ENCODE measurements around the gene NKX1-2. TPM values are rescaled to one million over a fixed set of nuclear protein-coding genes. Genes with fewer than 3 reads are reported as not detected.

NKX1-2 gene
- total RNA-seq, 1 experiment from 2014 or later: 3.4 TPM

DNA sequence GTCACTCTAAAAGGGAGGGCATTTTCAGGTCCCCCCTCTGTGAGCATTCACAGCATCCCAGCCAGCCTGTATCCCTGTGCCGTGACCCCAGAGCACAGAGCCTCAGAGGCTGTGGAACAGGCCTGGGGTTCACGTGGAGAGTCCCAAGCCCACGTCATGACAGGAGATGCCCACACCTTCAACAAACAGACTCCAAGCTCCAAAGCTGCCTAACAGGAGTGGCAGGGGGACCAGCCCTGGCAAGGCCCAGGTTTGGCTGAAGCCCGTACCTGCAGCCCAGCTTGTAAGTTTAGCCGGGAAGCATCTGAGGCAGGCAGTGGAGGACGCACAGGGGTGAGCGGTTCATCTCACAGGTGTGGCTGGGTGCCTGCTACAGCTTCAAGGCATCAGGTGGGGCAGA is 45.3 kb upstream of the NKX1-2 start:
- H3K4me1 ChIP-seq (ENCODE audit: control insufficient read depth in 1 of 2, insufficient read depth in 2 of 2, low read length in 2 of 2): no peaks in the 10 kb centered on the region
- TF ChIP-seq CBX3 (IDR thresholded peaks at IDR 0.05; ENCODE audit: low read depth) (no peak), POLR2AphosphoS5 (IDR thresholded peaks at IDR 0.05; ENCODE audit: low read depth, low read length) (no peak), POLR2A (IDR thresholded peaks at IDR 0.05; ENCODE audit: borderline replicate concordance, extremely low read depth, insufficient read depth, insufficient read length) (no peak)
- H3K4me3 ChIP-seq (replicated peaks in 1 of 2; ENCODE audit: low read depth in 1 of 2, low read length in 2 of 2): no peak overlapping the region
- H4K20me1 ChIP-seq (ENCODE audit: insufficient read depth): no peaks in the 10 kb centered on the region
- ChIA-PET CTCF (no interaction called here), RAD21 (ENCODE audit: low non-redundant PET in 1 of 2, low total read pairs in 2 of 2, uncharacterized antibody in 2 of 2, unreplicated experiment in 2 of 2) (no interaction called here), POLR2A (no interaction called here)
- no peak overlapping the region for H3K9ac ChIP-seq (ENCODE audit: low read length)
- no peak overlapping the region for H2AFZ ChIP-seq (ENCODE audit: low read depth, low read length, poor library complexity, severe bottlenecking)
- H3K36me3 ChIP-seq (ENCODE audit: control insufficient read depth in 1 of 2, insufficient read depth in 2 of 2, low read length in 2 of 2): peaks cover 0 to 3% of the 10 kb centered on the region in 2 experiments; a peak in 1 of 4 replicates
- H3K79me2 ChIP-seq (ENCODE audit: insufficient read depth, low read length): no peaks in the 10 kb centered on the region
- ATAC-seq: no peak
- no peak for DNase-seq (ENCODE audit: low read depth, low spot score)
- no TSS peak for BruUV-seq (replicated peaks)
- H3K9me3 ChIP-seq (ENCODE audit: control insufficient read depth in 1 of 2, insufficient read depth in 1 of 2, low read depth in 1 of 2, low read length in 2 of 2): no peaks in the 10 kb centered on the region
- H3K9me2 ChIP-seq (ENCODE audit: insufficient read depth): no peaks in the 10 kb centered on the region
- intact Hi-C loops (cut with micrococcal nuclease): no loop called here
- no peak overlapping the region for H3K4me2 ChIP-seq (ENCODE audit: low read length)
- no peaks in the 10 kb centered on the region for H3K27me3 ChIP-seq (ENCODE audit: insufficient read depth, low read length)
- no peak overlapping the region for H3K27ac ChIP-seq (ENCODE audit: low read depth, low read length)

GRCh38 chr10:124494046-124494807 is 44.4 kb upstream of the NKX1-2 start:
- ChIA-PET POLR2A (no interaction called here), CTCF (no interaction called here), RAD21 (ENCODE audit: low non-redundant PET in 1 of 2, low total read pairs in 2 of 2, uncharacterized antibody in 2 of 2, unreplicated experiment in 2 of 2) (no interaction called here)
- ATAC-seq: 0 out of 2 replicates have a peak, but pooled peaks have one; percentile 7
- no peak for DNase-seq (ENCODE audit: low read depth, low spot score)
- Histone ChIP-seq H3K4me3 (replicated peaks in 1 of 2; ENCODE audit: low read depth in 1 of 2, low read length in 2 of 2) (no peak overlapping the region), H3K4me2 (ENCODE audit: low read length) (no peak overlapping the region), H3K27me3 (ENCODE audit: insufficient read depth, low read length) (no peaks in the 10 kb centered on the region), H3K9me3 (ENCODE audit: control insufficient read depth in 1 of 2, insufficient read depth in 1 of 2, low read depth in 1 of 2, low read length in 2 of 2) (no peaks in the 10 kb centered on the region), H4K20me1 (ENCODE audit: insufficient read depth) (no peaks in the 10 kb centered on the region), H3K27ac (ENCODE audit: low read depth, low read length) (no peak overlapping the region), H2AFZ (ENCODE audit: low read depth, low read length, poor library complexity, severe bottlenecking) (no peak overlapping the region), H3K4me1 (ENCODE audit: control insufficient read depth in 1 of 2, insufficient read depth in 2 of 2, low read length in 2 of 2) (no peaks in the 10 kb centered on the region), H3K79me2 (ENCODE audit: insufficient read depth, low read length) (no peaks in the 10 kb centered on the region), H3K9ac (ENCODE audit: low read length) (no peak overlapping the region), H3K9me2 (ENCODE audit: insufficient read depth) (no peaks in the 10 kb centered on the region), H3K36me3 (ENCODE audit: control insufficient read depth in 1 of 2, insufficient read depth in 2 of 2, low read length in 2 of 2) (no peaks in the 10 kb centered on the region; a peak in 1 of 4 replicates)
- BruUV-seq (replicated peaks): no TSS peak
- intact Hi-C loops (cut with micrococcal nuclease): no loop called here
- TF ChIP-seq, protein P1, sequence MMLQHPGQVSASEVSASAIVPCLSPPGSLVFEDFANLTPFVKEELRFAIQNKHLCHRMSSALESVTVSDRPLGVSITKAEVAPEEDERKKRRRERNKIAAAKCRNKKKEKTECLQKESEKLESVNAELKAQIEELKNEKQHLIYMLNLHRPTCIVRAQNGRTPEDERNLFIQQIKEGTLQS (IDR thresholded peaks at IDR 0.05): no peak
- no peak for TF ChIP-seq ZBTB33 (IDR thresholded peaks at IDR 0.05; ENCODE audit: extremely low read depth, insufficient replicate concordance, low read length)
- TF ChIP-seq ZNF274 (IDR thresholded peaks at IDR 0.05; ENCODE audit: low read depth, low read length): no peak
- TF ChIP-seq TCF7L2 (IDR thresholded peaks at IDR 0.05; ENCODE audit: borderline replicate concordance, extremely low read depth, insufficient read depth, insufficient read length): no peak
- no peak for TF ChIP-seq FOSL1 (IDR thresholded peaks at IDR 0.05; ENCODE audit: low read depth)
- TF ChIP-seq SIN3A (IDR thresholded peaks at IDR 0.05; ENCODE audit: low read depth): no peak
- TF ChIP-seq, protein P2, sequence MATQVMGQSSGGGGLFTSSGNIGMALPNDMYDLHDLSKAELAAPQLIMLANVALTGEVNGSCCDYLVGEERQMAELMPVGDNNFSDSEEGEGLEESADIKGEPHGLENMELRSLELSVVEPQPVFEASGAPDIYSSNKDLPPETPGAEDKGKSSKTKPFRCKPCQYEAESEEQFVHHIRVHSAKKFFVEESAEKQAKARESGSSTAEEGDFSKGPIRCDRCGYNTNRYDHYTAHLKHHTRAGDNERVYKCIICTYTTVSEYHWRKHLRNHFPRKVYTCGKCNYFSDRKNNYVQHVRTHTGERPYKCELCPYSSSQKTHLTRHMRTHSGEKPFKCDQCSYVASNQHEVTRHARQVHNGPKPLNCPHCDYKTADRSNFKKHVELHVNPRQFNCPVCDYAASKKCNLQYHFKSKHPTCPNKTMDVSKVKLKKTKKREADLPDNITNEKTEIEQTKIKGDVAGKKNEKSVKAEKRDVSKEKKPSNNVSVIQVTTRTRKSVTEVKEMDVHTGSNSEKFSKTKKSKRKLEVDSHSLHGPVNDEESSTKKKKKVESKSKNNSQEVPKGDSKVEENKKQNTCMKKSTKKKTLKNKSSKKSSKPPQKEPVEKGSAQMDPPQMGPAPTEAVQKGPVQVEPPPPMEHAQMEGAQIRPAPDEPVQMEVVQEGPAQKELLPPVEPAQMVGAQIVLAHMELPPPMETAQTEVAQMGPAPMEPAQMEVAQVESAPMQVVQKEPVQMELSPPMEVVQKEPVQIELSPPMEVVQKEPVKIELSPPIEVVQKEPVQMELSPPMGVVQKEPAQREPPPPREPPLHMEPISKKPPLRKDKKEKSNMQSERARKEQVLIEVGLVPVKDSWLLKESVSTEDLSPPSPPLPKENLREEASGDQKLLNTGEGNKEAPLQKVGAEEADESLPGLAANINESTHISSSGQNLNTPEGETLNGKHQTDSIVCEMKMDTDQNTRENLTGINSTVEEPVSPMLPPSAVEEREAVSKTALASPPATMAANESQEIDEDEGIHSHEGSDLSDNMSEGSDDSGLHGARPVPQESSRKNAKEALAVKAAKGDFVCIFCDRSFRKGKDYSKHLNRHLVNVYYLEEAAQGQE (IDR thresholded peaks at IDR 0.05; ENCODE audit: low read depth): no peak
- TF ChIP-seq EGR1 (IDR thresholded peaks at IDR 0.05; ENCODE audit: low read depth): no peak
- TF ChIP-seq MAX (IDR thresholded peaks at IDR 0.05): no peak
- no peak for TF ChIP-seq CBX3 (IDR thresholded peaks at IDR 0.05; ENCODE audit: low read depth)
- no peak for TF ChIP-seq RAD21 (IDR thresholded peaks at IDR 0.05; ENCODE audit: low read depth)
- no peak for TF ChIP-seq SRF (IDR thresholded peaks at IDR 0.05; ENCODE audit: low read depth)
- TF ChIP-seq CEBPB (IDR thresholded peaks at IDR 0.05; ENCODE audit: low read depth): no peak
